Vagina (tissue), 2 donors: ENCODE data around the gene RYR2. TPM values are rescaled to one million over a fixed set of nuclear protein-coding genes. Genes with fewer than 3 reads are reported as not detected.

Source experiments
- DNase-seq, 2 donors: peaks; one replicate each; pipeline ENCODE4 v3.0.0-alpha.2; 2017; ENCODE audit errors: extremely low spot score in 2 of 2
- H3K27ac ChIP-seq: fragments of 200-600 bp; sonication (generic); one replicate; pipeline ENCODE4 v1.5.1; 2019
- H3K27me3 ChIP-seq: fragments of 200-600 bp; sonication (generic); one replicate; pipeline ENCODE4 v1.5.1; 2019
- H3K36me3 ChIP-seq, 2 donors: fragments of 200-600 bp; sonication (generic); one replicate each; pipeline ENCODE4 v1.5.1; 2017 to 2019
- H3K4me1 ChIP-seq: fragments of 200-600 bp; sonication (generic); one replicate; pipeline ENCODE4 v1.5.1; 2019
- H3K4me3 ChIP-seq, 2 donors: fragments of 200-600 bp; sonication (generic); 1 replicate in 1 of 2; 2 replicates in 1 of 2; pipeline ENCODE4 v1.5.1; 2016 to 2019
- H3K9me3 ChIP-seq: fragments of 200-600 bp; sonication (generic); one replicate; pipeline ENCODE4 v1.5.1; 2019
- CTCF ChIP-seq, 3 experiments: fragments of 450-650 bp in 2 of 3; fragments of 200-600 bp in 1 of 3; sonication (generic) in 1 of 3; IDR thresholded peaks; one replicate each; pipeline ENCODE4 v1.5.1; 2017 to 2019; ENCODE audit warnings: antibody characterized with exemption in 3 of 3, mild to moderate bottlenecking in 2 of 3, moderate library complexity in 2 of 3
- POLR2A ChIP-seq, 2 donors: fragments of 450-650 bp; IDR thresholded peaks; one replicate each; pipeline ENCODE4 v1.6.1; 2017; ENCODE audit warnings: antibody characterized with exemption in 2 of 2, mild to moderate bottlenecking in 2 of 2, moderate library complexity in 2 of 2
- POLR2AphosphoS5 ChIP-seq, 2 donors: sonication (generic); formaldehyde crosslinking; IDR thresholded peaks; one replicate each; pipeline ENCODE4 v1.9.0; 2017; ENCODE audit warnings: antibody characterized with exemption in 2 of 2, mild to moderate bottlenecking in 2 of 2, low read depth in 1 of 2; ENCODE audit not compliant: insufficient read depth in 1 of 2
- intact Hi-C: fragments of 100-400 bp; cut with DNase I; formaldehyde crosslinking; loops from one replicate; pipeline ENCODE4 v1.15.1; 2023
- total RNA-seq: library from RNA; depleted of rRNA; stranded (reverse); fragments of >200 nt; gene quantifications from one replicate; pipeline ENCODE4 v1.2.3, GENCODE V29; 2016

Gene RYR2
- total RNA-seq, 1 donor from 2014 or later = 1.5 TPM

GRCh38 chr1:237227476-237227875 lies 185.5 kb downstream of the RYR2 start:
- intact Hi-C loops = no loop called here
- no peaks in the 10 kb centered on the region for H3K36me3 ChIP-seq
- DNase-seq = no peak
- no peaks in the 10 kb centered on the region for H3K9me3 ChIP-seq
- TF ChIP-seq POLR2AphosphoS5 (IDR thresholded peaks at IDR 0.05; ENCODE audit: insufficient read depth in 1 of 2, low read depth in 1 of 2) = no peak
- TF ChIP-seq CTCF (IDR thresholded peaks at IDR 0.05) = no peak
- TF ChIP-seq POLR2A (IDR thresholded peaks at IDR 0.05) = no peak
- no peaks in the 10 kb centered on the region for H3K27me3 ChIP-seq
- no peak overlapping the region for H3K27ac ChIP-seq
- H3K4me1 ChIP-seq = no peaks in the 10 kb centered on the region
- H3K4me3 ChIP-seq = no peak overlapping the region

- H3K36me3 ChIP-seq = no peaks in the 10 kb centered on the region
- no peaks in the 10 kb centered on the region for H3K27me3 ChIP-seq
- H3K9me3 ChIP-seq = no peaks in the 10 kb centered on the region
- no peak for DNase-seq
- intact Hi-C loops = no loop called here
- no peaks in the 10 kb centered on the region for H3K4me1 ChIP-seq
- H3K4me3 ChIP-seq = no peak overlapping the region
- no peak overlapping the region for H3K27ac ChIP-seq
- no peak for TF ChIP-seq POLR2A (IDR thresholded peaks at IDR 0.05)
- no peak for TF ChIP-seq POLR2AphosphoS5 (IDR thresholded peaks at IDR 0.05; ENCODE audit: insufficient read depth in 1 of 2, low read depth in 1 of 2)
- TF ChIP-seq CTCF (IDR thresholded peaks at IDR 0.05) = no peak
These were observed 186.4 kb downstream of the RYR2 start for GRCh38 chr1:237228421-237228820.

- Histone ChIP-seq H3K36me3 (no peaks in the 10 kb centered on the region), H3K27me3 (no peaks in the 10 kb centered on the region), H3K9me3 (no peaks in the 10 kb centered on the region), H3K4me3 (no peak overlapping the region), H3K27ac (no peak overlapping the region), H3K4me1 (no peaks in the 10 kb centered on the region)
- TF ChIP-seq POLR2A (IDR thresholded peaks at IDR 0.05) = no peak
- TF ChIP-seq POLR2AphosphoS5 (IDR thresholded peaks at IDR 0.05; ENCODE audit: insufficient read depth in 1 of 2, low read depth in 1 of 2) = no peak
- no peak for TF ChIP-seq CTCF (IDR thresholded peaks at IDR 0.05)
- intact Hi-C loops = no loop called here
- DNase-seq = no peak
These were observed 187.3 kb downstream of the RYR2 start for GRCh38 chr1:237229333-237229732.

- no peak for TF ChIP-seq CTCF (IDR thresholded peaks at IDR 0.05)
- no peak for TF ChIP-seq POLR2A (IDR thresholded peaks at IDR 0.05)
- no peak for TF ChIP-seq POLR2AphosphoS5 (IDR thresholded peaks at IDR 0.05; ENCODE audit: insufficient read depth in 1 of 2, low read depth in 1 of 2)
- Histone ChIP-seq H3K4me1 (peaks cover 7% of the 10 kb centered on the region), H3K36me3 (no peaks in the 10 kb centered on the region), H3K4me3 (no peak overlapping the region), H3K27ac (no peak overlapping the region), H3K27me3 (no peaks in the 10 kb centered on the region), H3K9me3 (no peaks in the 10 kb centered on the region)
- DNase-seq = no peak
- intact Hi-C loops = no loop called here
These were observed 190.5 kb downstream of the RYR2 start for GRCh38 chr1:237232501-237232900.

- intact Hi-C loops = no loop called here
- Histone ChIP-seq H3K4me3 (no peak overlapping the region), H3K27me3 (no peaks in the 10 kb centered on the region), H3K9me3 (no peaks in the 10 kb centered on the region), H3K36me3 (no peaks in the 10 kb centered on the region), H3K4me1 (peaks cover 7% of the 10 kb centered on the region), H3K27ac (no peak overlapping the region)
- DNase-seq = no peak
- TF ChIP-seq CTCF (IDR thresholded peaks at IDR 0.05) (no peak), POLR2A (IDR thresholded peaks at IDR 0.05) (no peak)
These were observed 193.1 kb downstream of the RYR2 start for GRCh38 chr1:237235091-237235490.
